Measurements from ENCODE around the gene CFAP299. TPM values are rescaled to one million over a fixed set of nuclear protein-coding genes. Genes with fewer than 3 reads are reported as not detected.

CFAP299 gene
- total and polyA plus RNA-seq, 9 of the 15 experiments (the other 6 are each of a cell fraction or from before 2014, with no cell fraction given), result 0.09 to 3.0 (median 0.76) TPM

DNA sequence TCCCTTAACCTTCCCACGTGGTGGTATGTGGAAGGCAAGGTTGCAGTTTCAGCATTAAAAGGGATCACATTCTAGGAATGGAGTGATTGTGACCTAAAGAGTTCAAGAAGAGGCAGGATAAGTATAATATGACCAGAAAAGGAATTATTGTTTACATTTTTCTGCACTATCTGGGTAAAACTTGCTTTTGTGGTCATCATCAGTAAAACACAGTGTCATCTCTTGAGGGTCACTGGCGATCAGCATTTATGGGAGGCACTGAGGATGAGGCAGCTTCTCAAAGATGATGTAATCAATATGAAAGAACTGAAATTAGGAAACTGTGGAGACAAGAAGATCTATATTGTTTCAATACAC is 88.7 kb downstream of the CFAP299 start (continued):
- no peak for TF ChIP-seq ZNF436 (CRISPR knock-in tag; IDR thresholded peaks at IDR 0.05)
- no peak for TF ChIP-seq ZNF57 (CRISPR knock-in tag; IDR thresholded peaks at IDR 0.05)
- TF ChIP-seq NCOA1 (IDR thresholded peaks at IDR 0.05; ENCODE audit: low read depth), result no peak
- TF ChIP-seq, protein P1, sequence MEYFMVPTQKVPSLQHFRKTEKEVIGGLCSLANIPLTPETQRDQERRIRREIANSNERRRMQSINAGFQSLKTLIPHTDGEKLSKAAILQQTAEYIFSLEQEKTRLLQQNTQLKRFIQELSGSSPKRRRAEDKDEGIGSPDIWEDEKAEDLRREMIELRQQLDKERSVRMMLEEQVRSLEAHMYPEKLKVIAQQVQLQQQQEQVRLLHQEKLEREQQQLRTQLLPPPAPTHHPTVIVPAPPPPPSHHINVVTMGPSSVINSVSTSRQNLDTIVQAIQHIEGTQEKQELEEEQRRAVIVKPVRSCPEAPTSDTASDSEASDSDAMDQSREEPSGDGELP (CRISPR knock-in tag; IDR thresholded peaks at IDR 0.05; ENCODE audit: borderline replicate concordance), result no peak
- TF ChIP-seq ZNF583 (CRISPR knock-in tag; IDR thresholded peaks at IDR 0.05), result no peak
- TF ChIP-seq NEUROD1 (IDR thresholded peaks at IDR 0.05; ENCODE audit: borderline replicate concordance, low read depth, low read length, partially characterized antibody), result no peak
- TF ChIP-seq SMAD4 (CRISPR knock-in tag; conservative IDR thresholded peaks at IDR 0.05), result peak; percentile 11; the same call in 1 of the 2 replicates
- TF ChIP-seq CREB1 (IDR thresholded peaks at IDR 0.05), result no peak
- no peak for TF ChIP-seq CREB1 (CRISPR knock-in tag; IDR thresholded peaks at IDR 0.05)
- TF ChIP-seq C11orf30 (IDR thresholded peaks at IDR 0.05; ENCODE audit: low read depth), result peak; percentile 84; the same call in 1 of the 2 replicates
- TF ChIP-seq, protein P2, sequence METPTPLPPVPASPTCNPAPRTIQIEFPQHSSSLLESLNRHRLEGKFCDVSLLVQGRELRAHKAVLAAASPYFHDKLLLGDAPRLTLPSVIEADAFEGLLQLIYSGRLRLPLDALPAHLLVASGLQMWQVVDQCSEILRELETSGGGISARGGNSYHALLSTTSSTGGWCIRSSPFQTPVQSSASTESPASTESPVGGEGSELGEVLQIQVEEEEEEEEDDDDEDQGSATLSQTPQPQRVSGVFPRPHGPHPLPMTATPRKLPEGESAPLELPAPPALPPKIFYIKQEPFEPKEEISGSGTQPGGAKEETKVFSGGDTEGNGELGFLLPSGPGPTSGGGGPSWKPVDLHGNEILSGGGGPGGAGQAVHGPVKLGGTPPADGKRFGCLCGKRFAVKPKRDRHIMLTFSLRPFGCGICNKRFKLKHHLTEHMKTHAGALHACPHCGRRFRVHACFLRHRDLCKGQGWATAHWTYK (CRISPR knock-in tag; IDR thresholded peaks at IDR 0.05), result no peak
- TF ChIP-seq, protein P3, sequence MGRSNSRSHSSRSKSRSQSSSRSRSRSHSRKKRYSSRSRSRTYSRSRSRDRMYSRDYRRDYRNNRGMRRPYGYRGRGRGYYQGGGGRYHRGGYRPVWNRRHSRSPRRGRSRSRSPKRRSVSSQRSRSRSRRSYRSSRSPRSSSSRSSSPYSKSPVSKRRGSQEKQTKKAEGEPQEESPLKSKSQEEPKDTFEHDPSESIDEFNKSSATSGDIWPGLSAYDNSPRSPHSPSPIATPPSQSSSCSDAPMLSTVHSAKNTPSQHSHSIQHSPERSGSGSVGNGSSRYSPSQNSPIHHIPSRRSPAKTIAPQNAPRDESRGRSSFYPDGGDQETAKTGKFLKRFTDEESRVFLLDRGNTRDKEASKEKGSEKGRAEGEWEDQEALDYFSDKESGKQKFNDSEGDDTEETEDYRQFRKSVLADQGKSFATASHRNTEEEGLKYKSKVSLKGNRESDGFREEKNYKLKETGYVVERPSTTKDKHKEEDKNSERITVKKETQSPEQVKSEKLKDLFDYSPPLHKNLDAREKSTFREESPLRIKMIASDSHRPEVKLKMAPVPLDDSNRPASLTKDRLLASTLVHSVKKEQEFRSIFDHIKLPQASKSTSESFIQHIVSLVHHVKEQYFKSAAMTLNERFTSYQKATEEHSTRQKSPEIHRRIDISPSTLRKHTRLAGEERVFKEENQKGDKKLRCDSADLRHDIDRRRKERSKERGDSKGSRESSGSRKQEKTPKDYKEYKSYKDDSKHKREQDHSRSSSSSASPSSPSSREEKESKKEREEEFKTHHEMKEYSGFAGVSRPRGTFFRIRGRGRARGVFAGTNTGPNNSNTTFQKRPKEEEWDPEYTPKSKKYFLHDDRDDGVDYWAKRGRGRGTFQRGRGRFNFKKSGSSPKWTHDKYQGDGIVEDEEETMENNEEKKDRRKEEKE (IDR thresholded peaks at IDR 0.05; ENCODE audit: borderline replicate concordance in 1 of 2, control insufficient read depth in 1 of 2, low read depth in 2 of 2, low read length in 1 of 2), result no peak
- TF ChIP-seq, protein P4, sequence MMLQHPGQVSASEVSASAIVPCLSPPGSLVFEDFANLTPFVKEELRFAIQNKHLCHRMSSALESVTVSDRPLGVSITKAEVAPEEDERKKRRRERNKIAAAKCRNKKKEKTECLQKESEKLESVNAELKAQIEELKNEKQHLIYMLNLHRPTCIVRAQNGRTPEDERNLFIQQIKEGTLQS (IDR thresholded peaks at IDR 0.05), result peak; percentile 96
- TF ChIP-seq, protein P4 (CRISPR knock-in tag; conservative IDR thresholded peaks at IDR 0.05), result no peak
- TF ChIP-seq SAP30 (IDR thresholded peaks at IDR 0.05; ENCODE audit: borderline replicate concordance, insufficient read depth, low read depth, low read length, poor library complexity, severe bottlenecking), result no peak
- TF ChIP-seq ZKSCAN3 (CRISPR knock-in tag; IDR thresholded peaks at IDR 0.05), result no peak
- TF ChIP-seq NFIC (IDR thresholded peaks at IDR 0.05), result no peak
- no peak for TF ChIP-seq NR1H2 (CRISPR knock-in tag; IDR thresholded peaks at IDR 0.05)
- TF ChIP-seq ZNF707 (CRISPR knock-in tag; conservative IDR thresholded peaks at IDR 0.05), result no peak
- TF ChIP-seq FOXK2 (conservative IDR thresholded peaks at IDR 0.05 in 1 of 2, IDR thresholded peaks at IDR 0.05 in 1 of 2; ENCODE audit: low read depth in 2 of 2), result no peak
- TF ChIP-seq, protein P5, sequence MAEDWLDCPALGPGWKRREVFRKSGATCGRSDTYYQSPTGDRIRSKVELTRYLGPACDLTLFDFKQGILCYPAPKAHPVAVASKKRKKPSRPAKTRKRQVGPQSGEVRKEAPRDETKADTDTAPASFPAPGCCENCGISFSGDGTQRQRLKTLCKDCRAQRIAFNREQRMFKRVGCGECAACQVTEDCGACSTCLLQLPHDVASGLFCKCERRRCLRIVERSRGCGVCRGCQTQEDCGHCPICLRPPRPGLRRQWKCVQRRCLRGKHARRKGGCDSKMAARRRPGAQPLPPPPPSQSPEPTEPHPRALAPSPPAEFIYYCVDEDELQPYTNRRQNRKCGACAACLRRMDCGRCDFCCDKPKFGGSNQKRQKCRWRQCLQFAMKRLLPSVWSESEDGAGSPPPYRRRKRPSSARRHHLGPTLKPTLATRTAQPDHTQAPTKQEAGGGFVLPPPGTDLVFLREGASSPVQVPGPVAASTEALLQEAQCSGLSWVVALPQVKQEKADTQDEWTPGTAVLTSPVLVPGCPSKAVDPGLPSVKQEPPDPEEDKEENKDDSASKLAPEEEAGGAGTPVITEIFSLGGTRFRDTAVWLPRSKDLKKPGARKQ (CRISPR knock-in tag; IDR thresholded peaks at IDR 0.05), result no peak

Measured in K562 (cell line).